ENCODE results near the gene POLR2L. TPM values are rescaled to one million over a fixed set of nuclear protein-coding genes. Genes with fewer than 3 reads are reported as not detected.

Gene POLR2L
- total and polyA plus RNA-seq, 5 donors from 2014 or later = 43.1 to 101 (median 74.3) TPM

GRCh38 chr11:815675-816432 is 26.5 kb downstream of the POLR2L start:
- ATAC-seq (ENCODE audit: low read depth in 2 of 2) = no peak
- Histone ChIP-seq H3K4me3 (ENCODE audit: low read depth, low read length) (no peak overlapping the region), H3K9me3 (ENCODE audit: control insufficient read depth in 2 of 2, low read length in 2 of 2) (no peaks in the 10 kb centered on the region), H3K36me3 (ENCODE audit: control insufficient read depth, insufficient read depth, low read length) (peaks cover 22% of the 10 kb centered on the region), H3K4me1 (ENCODE audit: control insufficient read depth, insufficient read depth, low read length, poor library complexity, severe bottlenecking) (peaks cover 28% of the 10 kb centered on the region), H3K27ac (ENCODE audit: insufficient read depth, low read length, poor library complexity, severe bottlenecking) (no peak overlapping the region), H3K27me3 (ENCODE audit: control insufficient read depth, insufficient read depth, low read length) (no peaks in the 10 kb centered on the region)
- Mint-ChIP-seq H3K9me3 (no peaks in the 10 kb centered on the region), H3K27me3 (no peaks in the 10 kb centered on the region), H3K4me3 (peak overlapping the region in 2 of 4 donors; percentile 32 to 35), H3K36me3 (peaks cover 5% of the 10 kb centered on the region), H3K4me1 (peaks cover 6 to 29% (median 8%) of the 10 kb centered on the region in 4 donors), H3K27ac (no peak overlapping the region)
- no peak for DNase-seq

- peaks cover 22% of the 10 kb centered on the region for H3K36me3 ChIP-seq (ENCODE audit: control insufficient read depth, insufficient read depth, low read length)
- peak overlapping the region in 1 of 3 donors; percentile 46 for H3K27ac Mint-ChIP-seq
- DNase-seq (no peak), ATAC-seq (ENCODE audit: low read depth in 2 of 2) (no peak)
- H3K9me3 Mint-ChIP-seq = no peaks in the 10 kb centered on the region
- peaks cover 6 to 40% (median 12%) of the 10 kb centered on the region in 4 donors for H3K4me1 Mint-ChIP-seq
- H3K36me3 Mint-ChIP-seq = peaks cover 5% of the 10 kb centered on the region
- no peak overlapping the region for H3K27ac ChIP-seq (ENCODE audit: insufficient read depth, low read length, poor library complexity, severe bottlenecking)
- no peaks in the 10 kb centered on the region for H3K9me3 ChIP-seq (ENCODE audit: control insufficient read depth in 2 of 2, low read length in 2 of 2)
- peaks cover 4% of the 10 kb centered on the region for H3K27me3 Mint-ChIP-seq
- no peaks in the 10 kb centered on the region for H3K27me3 ChIP-seq (ENCODE audit: control insufficient read depth, insufficient read depth, low read length)
- H3K4me3 ChIP-seq (ENCODE audit: low read depth, low read length) = no peak overlapping the region
- H3K4me1 ChIP-seq (ENCODE audit: control insufficient read depth, insufficient read depth, low read length, poor library complexity, severe bottlenecking) = peaks cover 30% of the 10 kb centered on the region
- H3K4me3 Mint-ChIP-seq = peak overlapping the region in 1 of 4 donors; percentile 29
Measured at GRCh38 chr11:813456-814096, 28.8 kb downstream of the POLR2L start.

- Histone ChIP-seq H3K9me3 (ENCODE audit: control insufficient read depth in 2 of 2, low read length in 2 of 2) (no peaks in the 10 kb centered on the region), H3K4me1 (ENCODE audit: control insufficient read depth, insufficient read depth, low read length, poor library complexity, severe bottlenecking) (peaks cover 31% of the 10 kb centered on the region), H3K36me3 (ENCODE audit: control insufficient read depth, insufficient read depth, low read length) (peaks cover 22% of the 10 kb centered on the region), H3K27ac (ENCODE audit: insufficient read depth, low read length, poor library complexity, severe bottlenecking) (no peak overlapping the region), H3K27me3 (ENCODE audit: control insufficient read depth, insufficient read depth, low read length) (no peaks in the 10 kb centered on the region), H3K4me3 (ENCODE audit: low read depth, low read length) (no peak overlapping the region)
- peak overlapping the region in 1 of 3 donors; percentile 5 for H3K27ac Mint-ChIP-seq
- H3K4me1 Mint-ChIP-seq = peaks cover 6 to 41% (median 13%) of the 10 kb centered on the region in 4 donors
- no peak for ATAC-seq (ENCODE audit: low read depth in 2 of 2)
- peak overlapping the region in 1 of 4 donors; percentile 96 for H3K4me3 Mint-ChIP-seq
- no peak for DNase-seq
- peaks cover 4% of the 10 kb centered on the region for H3K27me3 Mint-ChIP-seq
- H3K36me3 Mint-ChIP-seq = peaks cover 5% of the 10 kb centered on the region
- H3K9me3 Mint-ChIP-seq = no peaks in the 10 kb centered on the region
Measured at GRCh38 chr11:813072-813455, 29.3 kb downstream of the POLR2L start.

- Mint-ChIP-seq H3K27me3 (peaks cover 4% of the 10 kb centered on the region), H3K4me3 (peak overlapping the region; percentile 50 to 96 (median 70)), H3K9me3 (no peaks in the 10 kb centered on the region), H3K4me1 (peaks cover 6 to 45% (median 17%) of the 10 kb centered on the region in 4 donors), H3K27ac (peak overlapping the region in 1 of 3 donors; percentile 25), H3K36me3 (peaks cover 5% of the 10 kb centered on the region)
- Histone ChIP-seq H3K4me3 (ENCODE audit: low read depth, low read length) (no peak overlapping the region), H3K27me3 (ENCODE audit: control insufficient read depth, insufficient read depth, low read length) (no peaks in the 10 kb centered on the region), H3K27ac (ENCODE audit: insufficient read depth, low read length, poor library complexity, severe bottlenecking) (no peak overlapping the region), H3K9me3 (ENCODE audit: control insufficient read depth in 2 of 2, low read length in 2 of 2) (no peaks in the 10 kb centered on the region), H3K36me3 (ENCODE audit: control insufficient read depth, insufficient read depth, low read length) (peaks cover 22% of the 10 kb centered on the region), H3K4me1 (ENCODE audit: control insufficient read depth, insufficient read depth, low read length, poor library complexity, severe bottlenecking) (peaks cover 31% of the 10 kb centered on the region)
- ATAC-seq (ENCODE audit: low read depth in 2 of 2) (no peak), DNase-seq (no peak)
Measured at GRCh38 chr11:812390-812789, 29.9 kb downstream of the POLR2L start.

GRCh38 chr11:811446-812245 is 30.7 kb downstream of the POLR2L start:
- Mint-ChIP-seq H3K27me3 (peaks cover 4% of the 10 kb centered on the region), H3K4me1 (peaks cover 6 to 45% (median 17%) of the 10 kb centered on the region in 4 donors), H3K27ac (peak overlapping the region in 2 of 3 donors; percentile 42 to 74), H3K36me3 (peaks cover 5% of the 10 kb centered on the region), H3K4me3 (peak overlapping the region; percentile 82 to 96 (median 88)), H3K9me3 (no peaks in the 10 kb centered on the region)
- peaks cover 22% of the 10 kb centered on the region for H3K36me3 ChIP-seq (ENCODE audit: control insufficient read depth, insufficient read depth, low read length)
- ATAC-seq (ENCODE audit: low read depth in 2 of 2) = no peak
- peak overlapping the region; percentile 95 for H3K27ac ChIP-seq (ENCODE audit: insufficient read depth, low read length, poor library complexity, severe bottlenecking)
- H3K27me3 ChIP-seq (ENCODE audit: control insufficient read depth, insufficient read depth, low read length) = no peaks in the 10 kb centered on the region
- no peaks in the 10 kb centered on the region for H3K9me3 ChIP-seq (ENCODE audit: control insufficient read depth in 2 of 2, low read length in 2 of 2)
- no peak for DNase-seq
- peaks cover 31% of the 10 kb centered on the region for H3K4me1 ChIP-seq (ENCODE audit: control insufficient read depth, insufficient read depth, low read length, poor library complexity, severe bottlenecking)
- peak overlapping the region; percentile 59 for H3K4me3 ChIP-seq (ENCODE audit: low read depth, low read length)

GRCh38 chr11:810040-810567 is 32.2 kb downstream of the POLR2L start:
- Mint-ChIP-seq H3K4me3 (peak overlapping the region; percentile 94 to 98 (median 96)), H3K27me3 (peaks cover 4% of the 10 kb centered on the region), H3K27ac (peak overlapping the region; percentile 93 to 99 (median 97)), H3K9me3 (no peaks in the 10 kb centered on the region), H3K4me1 (peaks cover 6 to 47% (median 17%) of the 10 kb centered on the region in 4 donors), H3K36me3 (peaks cover 5% of the 10 kb centered on the region)
- H3K36me3 ChIP-seq (ENCODE audit: control insufficient read depth, insufficient read depth, low read length) = peaks cover 22% of the 10 kb centered on the region
- H3K27ac ChIP-seq (ENCODE audit: insufficient read depth, low read length, poor library complexity, severe bottlenecking) = peak overlapping the region; percentile 95
- H3K4me3 ChIP-seq (ENCODE audit: low read depth, low read length) = peak overlapping the region; percentile 59
- peak in 1 of 2 donors; percentile 10 for ATAC-seq (ENCODE audit: low read depth in 2 of 2)
- no peaks in the 10 kb centered on the region for H3K9me3 ChIP-seq (ENCODE audit: control insufficient read depth in 2 of 2, low read length in 2 of 2)
- no peaks in the 10 kb centered on the region for H3K27me3 ChIP-seq (ENCODE audit: control insufficient read depth, insufficient read depth, low read length)
- DNase-seq = no peak
- peaks cover 37% of the 10 kb centered on the region for H3K4me1 ChIP-seq (ENCODE audit: control insufficient read depth, insufficient read depth, low read length, poor library complexity, severe bottlenecking)
